ENCODE results near the gene PKNOX2. TPM values are rescaled to one million over a fixed set of nuclear protein-coding genes. Genes with fewer than 3 reads are reported as not detected.
A peak's percentile ranks its signal among the peaks of the same experiment; 100 is the strongest.

PKNOX2 gene
- total RNA-seq, 1 donor from 2014 or later, result 3.4 TPM

- no peak for TF ChIP-seq POLR2A (IDR thresholded peaks at IDR 0.05)
- TF ChIP-seq POLR2AphosphoS5 (IDR thresholded peaks at IDR 0.05; ENCODE audit: insufficient read depth in 1 of 2, low read depth in 1 of 2), result no peak
- no peak overlapping the region for H3K27ac ChIP-seq
- intact Hi-C loops (cut with DNase I), result no loop called here
- no peaks in the 10 kb centered on the region for H3K4me1 ChIP-seq
- no peak for DNase-seq (ENCODE audit: extremely low spot score in 2 of 2)
- H3K27me3 ChIP-seq, result no peaks in the 10 kb centered on the region
- H3K4me3 ChIP-seq, result no peak overlapping the region
- H3K36me3 ChIP-seq, result no peaks in the 10 kb centered on the region
- no peaks in the 10 kb centered on the region for H3K9me3 ChIP-seq
These were observed 59.4 kb downstream of the PKNOX2 start for GRCh38 chr11:125223901-125224361.

GRCh38 chr11:125224391-125225021 is 60.0 kb downstream of the PKNOX2 start:
- Histone ChIP-seq H3K27ac (no peak overlapping the region), H3K4me3 (no peak overlapping the region), H3K9me3 (no peaks in the 10 kb centered on the region), H3K36me3 (no peaks in the 10 kb centered on the region), H3K27me3 (no peaks in the 10 kb centered on the region), H3K4me1 (no peaks in the 10 kb centered on the region)
- no peak for TF ChIP-seq POLR2A (IDR thresholded peaks at IDR 0.05)
- TF ChIP-seq, protein P1, sequence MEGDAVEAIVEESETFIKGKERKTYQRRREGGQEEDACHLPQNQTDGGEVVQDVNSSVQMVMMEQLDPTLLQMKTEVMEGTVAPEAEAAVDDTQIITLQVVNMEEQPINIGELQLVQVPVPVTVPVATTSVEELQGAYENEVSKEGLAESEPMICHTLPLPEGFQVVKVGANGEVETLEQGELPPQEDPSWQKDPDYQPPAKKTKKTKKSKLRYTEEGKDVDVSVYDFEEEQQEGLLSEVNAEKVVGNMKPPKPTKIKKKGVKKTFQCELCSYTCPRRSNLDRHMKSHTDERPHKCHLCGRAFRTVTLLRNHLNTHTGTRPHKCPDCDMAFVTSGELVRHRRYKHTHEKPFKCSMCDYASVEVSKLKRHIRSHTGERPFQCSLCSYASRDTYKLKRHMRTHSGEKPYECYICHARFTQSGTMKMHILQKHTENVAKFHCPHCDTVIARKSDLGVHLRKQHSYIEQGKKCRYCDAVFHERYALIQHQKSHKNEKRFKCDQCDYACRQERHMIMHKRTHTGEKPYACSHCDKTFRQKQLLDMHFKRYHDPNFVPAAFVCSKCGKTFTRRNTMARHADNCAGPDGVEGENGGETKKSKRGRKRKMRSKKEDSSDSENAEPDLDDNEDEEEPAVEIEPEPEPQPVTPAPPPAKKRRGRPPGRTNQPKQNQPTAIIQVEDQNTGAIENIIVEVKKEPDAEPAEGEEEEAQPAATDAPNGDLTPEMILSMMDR (IDR thresholded peaks at IDR 0.05), result peak in 1 of 3 experiments; percentile 15
- intact Hi-C loops (cut with DNase I), result no loop called here
- DNase-seq (ENCODE audit: extremely low spot score in 2 of 2), result no peak

DNA sequence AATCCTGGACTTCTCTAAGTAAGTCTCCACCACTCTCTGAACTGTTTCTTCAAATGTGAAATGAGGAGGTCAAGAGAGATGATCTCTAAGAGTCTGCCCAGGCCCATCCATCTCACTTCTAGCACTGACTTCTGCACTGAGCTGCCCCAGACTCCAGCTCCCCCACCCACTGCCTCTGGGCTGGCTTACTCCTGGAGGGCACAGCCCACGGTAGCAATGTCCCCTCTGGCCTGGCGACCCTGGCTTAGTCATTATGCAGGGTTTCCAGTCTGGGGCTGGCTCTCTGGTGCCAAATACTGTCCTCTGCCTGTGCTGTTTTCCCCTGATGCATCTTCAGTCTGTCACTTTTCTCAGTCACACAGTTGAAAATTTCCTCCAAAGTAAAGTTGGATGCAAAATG is 60.9 kb downstream of the PKNOX2 start:
- no peaks in the 10 kb centered on the region for H3K36me3 ChIP-seq
- no peak for DNase-seq (ENCODE audit: extremely low spot score in 2 of 2)
- H3K4me1 ChIP-seq, result no peaks in the 10 kb centered on the region
- H3K9me3 ChIP-seq, result no peaks in the 10 kb centered on the region
- intact Hi-C loops (cut with DNase I), result no loop called here
- TF ChIP-seq POLR2A (IDR thresholded peaks at IDR 0.05), result no peak
- no peaks in the 10 kb centered on the region for H3K27me3 ChIP-seq
- H3K4me3 ChIP-seq, result no peak overlapping the region
- no peak overlapping the region for H3K27ac ChIP-seq

DNA sequence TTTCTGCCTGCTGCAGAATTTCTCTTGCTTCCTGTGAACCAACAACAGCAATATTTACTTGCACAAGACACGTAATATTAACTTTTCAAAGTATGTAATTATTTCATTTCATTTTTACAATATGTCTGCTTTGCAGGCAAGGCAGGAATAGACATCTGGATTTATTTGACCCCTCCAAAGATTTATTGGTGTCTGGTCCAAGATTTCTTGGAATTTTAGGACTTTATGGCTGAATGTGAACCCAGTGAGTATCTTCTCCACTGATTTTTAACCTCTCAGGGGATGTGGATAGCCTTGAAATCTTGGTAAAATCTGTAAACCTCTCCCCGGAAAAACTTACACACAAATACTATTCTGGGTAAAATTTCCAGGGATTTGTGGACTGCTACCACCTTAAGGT is 61.5 kb downstream of the PKNOX2 start:
- H3K27ac ChIP-seq, result no peak overlapping the region
- no peak overlapping the region for H3K4me3 ChIP-seq
- no peaks in the 10 kb centered on the region for H3K27me3 ChIP-seq
- DNase-seq (ENCODE audit: extremely low spot score in 2 of 2), result no peak
- no peaks in the 10 kb centered on the region for H3K36me3 ChIP-seq
- no peaks in the 10 kb centered on the region for H3K9me3 ChIP-seq
- intact Hi-C loops (cut with DNase I), result no loop called here
- TF ChIP-seq POLR2AphosphoS5 (IDR thresholded peaks at IDR 0.05; ENCODE audit: insufficient read depth in 1 of 2, low read depth in 1 of 2), result no peak
- TF ChIP-seq POLR2A (IDR thresholded peaks at IDR 0.05), result no peak
- TF ChIP-seq, protein P1 (IDR thresholded peaks at IDR 0.05), result no peak
- no peaks in the 10 kb centered on the region for H3K4me1 ChIP-seq

DNA sequence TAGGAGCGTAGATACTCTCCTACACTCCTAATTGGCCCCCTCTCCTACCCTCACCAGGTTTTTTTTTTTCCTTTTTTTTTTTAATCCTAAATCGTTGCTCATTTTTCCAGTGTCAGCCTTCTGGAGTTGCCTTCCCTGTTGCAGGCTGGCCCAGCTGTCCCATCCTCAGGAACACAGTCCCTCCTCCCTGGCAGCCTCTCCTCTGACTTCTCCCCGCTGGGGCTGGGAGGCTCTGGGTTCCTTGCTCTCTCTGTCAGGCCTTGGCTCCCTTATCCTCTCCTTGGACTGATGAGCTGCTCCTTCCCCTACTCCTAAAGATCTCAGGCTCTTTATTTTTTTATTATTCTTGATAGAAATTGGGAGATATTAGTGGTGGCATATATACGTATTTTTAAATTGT is 62.2 kb downstream of the PKNOX2 start:
- H3K27ac ChIP-seq, result no peak overlapping the region
- no peaks in the 10 kb centered on the region for H3K27me3 ChIP-seq
- intact Hi-C loops (cut with DNase I), result no loop called here
- H3K9me3 ChIP-seq, result no peaks in the 10 kb centered on the region
- DNase-seq (ENCODE audit: extremely low spot score in 2 of 2), result no peak
- no peaks in the 10 kb centered on the region for H3K36me3 ChIP-seq
- H3K4me3 ChIP-seq, result no peak overlapping the region
- no peak for TF ChIP-seq POLR2A (IDR thresholded peaks at IDR 0.05)
- TF ChIP-seq, protein P1 (IDR thresholded peaks at IDR 0.05), result no peak
- no peak for TF ChIP-seq POLR2AphosphoS5 (IDR thresholded peaks at IDR 0.05; ENCODE audit: insufficient read depth in 1 of 2, low read depth in 1 of 2)
- H3K4me1 ChIP-seq, result no peaks in the 10 kb centered on the region

DNA sequence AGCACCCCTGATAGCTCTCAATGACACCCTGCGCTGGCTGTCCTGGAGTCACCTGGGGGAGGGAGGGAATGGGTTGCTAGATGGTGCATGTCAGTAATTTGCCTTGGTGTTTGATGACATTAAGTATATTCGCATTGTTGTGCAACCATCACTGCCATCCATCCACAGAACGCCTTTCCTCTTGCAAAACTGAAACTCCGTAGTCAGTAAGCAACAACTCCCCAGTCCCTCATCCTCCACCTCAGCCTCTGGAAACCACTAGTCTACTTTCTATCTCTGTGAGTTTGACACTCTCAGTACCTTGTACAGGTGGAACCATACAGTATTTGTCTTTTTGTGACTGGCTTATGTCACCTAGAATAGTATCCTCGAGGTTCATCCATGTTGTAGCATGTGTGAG is 62.6 kb downstream of the PKNOX2 start:
- TF ChIP-seq, protein P1 (IDR thresholded peaks at IDR 0.05), result no peak
- TF ChIP-seq POLR2AphosphoS5 (IDR thresholded peaks at IDR 0.05; ENCODE audit: insufficient read depth in 1 of 2, low read depth in 1 of 2), result no peak
- no peak for TF ChIP-seq POLR2A (IDR thresholded peaks at IDR 0.05)
- no peaks in the 10 kb centered on the region for H3K4me1 ChIP-seq
- no peaks in the 10 kb centered on the region for H3K27me3 ChIP-seq
- no peak overlapping the region for H3K27ac ChIP-seq
- no peaks in the 10 kb centered on the region for H3K9me3 ChIP-seq
- no peak for DNase-seq (ENCODE audit: extremely low spot score in 2 of 2)
- intact Hi-C loops (cut with DNase I), result no loop called here
- H3K36me3 ChIP-seq, result no peaks in the 10 kb centered on the region
- H3K4me3 ChIP-seq, result no peak overlapping the region

Measured in vagina (tissue), 2 donors.